SK-N-SH treated with all-trans-retinoic acid at 6 μM for 48 hours (cell line): Measurements from ENCODE around the gene CDKN2B-AS1.
"Not testable (repeated sequence)": the region's sequence is repeated elsewhere in the genome, so short reads cannot be mapped to it uniquely, and the experiment has no call there.

Experiments
- ARNTL ChIP-seq: fragments of 450-650 bp; formaldehyde crosslinking; IDR thresholded peaks from 2 replicates; pipeline ENCODE4 v1.5.0; 2020; ENCODE audit warnings: low read depth, mild to moderate bottlenecking, moderate library complexity, borderline replicate concordance
- BACH2 ChIP-seq: fragments of 250-450 bp; sonication (Bioruptor Pico); IDR thresholded peaks from 2 replicates; pipeline ENCODE4 v1.9.0; 2021; ENCODE audit warnings: mild to moderate bottlenecking, borderline replicate concordance
- CSRNP3 ChIP-seq: fragments of 250-450 bp; sonication (Bioruptor Pico); IDR thresholded peaks from 2 replicates; pipeline ENCODE4 v1.5.1; 2021; ENCODE audit warnings: mild to moderate bottlenecking, moderate library complexity
- GLIS3 ChIP-seq: fragments of 250-450 bp; sonication (Bioruptor Pico); IDR thresholded peaks from 2 replicates; pipeline ENCODE4 v1.5.0; 2020; ENCODE audit warnings: mild to moderate bottlenecking, moderate library complexity
- ISL1 ChIP-seq: fragments of 250-450 bp; sonication (Bioruptor Pico); IDR thresholded peaks from 2 replicates; pipeline ENCODE4 v2.1.2; 2022; ENCODE audit warnings: mild to moderate bottlenecking, moderate library complexity
- OSR1 ChIP-seq: fragments of 250-450 bp; sonication (Bioruptor Pico); IDR thresholded peaks from 2 replicates; pipeline ENCODE4 v1.8.0; 2022; ENCODE audit warnings: moderate library complexity, mild to moderate bottlenecking, inconsistent platforms
- PPARA ChIP-seq: fragments of 250-450 bp; sonication (Bioruptor Pico); IDR thresholded peaks from 2 replicates; pipeline ENCODE4 v1.5.0; 2020; ENCODE audit warnings: mild to moderate bottlenecking, borderline replicate concordance
- RARB ChIP-seq: fragments of 250-450 bp; sonication (Bioruptor Pico); IDR thresholded peaks from 2 replicates; pipeline ENCODE4 v1.8.0; 2021; ENCODE audit warnings: mild to moderate bottlenecking, moderate library complexity
- TCF4 ChIP-seq: fragments of 250-450 bp; sonication (Bioruptor Pico); IDR thresholded peaks from 2 replicates; pipeline ENCODE4 v1.8.0; 2021; ENCODE audit warnings: mild to moderate bottlenecking, moderate library complexity, borderline replicate concordance
- TOX ChIP-seq: fragments of 250-450 bp; sonication (Bioruptor Pico); IDR thresholded peaks from 2 replicates; pipeline ENCODE4 v1.8.0; 2021; ENCODE audit warnings: mild to moderate bottlenecking, moderate library complexity, borderline replicate concordance
- ZFP3 ChIP-seq: fragments of 250-450 bp; sonication (Bioruptor Pico); IDR thresholded peaks from 2 replicates; pipeline ENCODE4 v1.5.0; 2020; ENCODE audit warnings: mild to moderate bottlenecking, moderate library complexity
- ZFP30 ChIP-seq: fragments of 450-650 bp; formaldehyde crosslinking; IDR thresholded peaks from 2 replicates; pipeline ENCODE4 v1.5.0; 2022; ENCODE audit warnings: mild to moderate bottlenecking, moderate library complexity
- TF ChIP-seq, protein P1 (sequence below): fragments of 250-450 bp; sonication (Bioruptor Pico); IDR thresholded peaks from 2 replicates; pipeline ENCODE4 v1.5.1; 2020; ENCODE audit warnings: low read depth, mild to moderate bottlenecking, moderate library complexity
- TF ChIP-seq, protein P2 (sequence below): fragments of 250-450 bp; sonication (Bioruptor Pico); IDR thresholded peaks from 2 replicates; pipeline ENCODE4 v1.8.0; 2020; ENCODE audit warnings: mild to moderate bottlenecking, moderate library complexity, borderline replicate concordance

GRCh38 chr9:21959268-21959667, 35.3 kb upstream of the CDKN2B-AS1 start:
- TF ChIP-seq, protein P1, sequence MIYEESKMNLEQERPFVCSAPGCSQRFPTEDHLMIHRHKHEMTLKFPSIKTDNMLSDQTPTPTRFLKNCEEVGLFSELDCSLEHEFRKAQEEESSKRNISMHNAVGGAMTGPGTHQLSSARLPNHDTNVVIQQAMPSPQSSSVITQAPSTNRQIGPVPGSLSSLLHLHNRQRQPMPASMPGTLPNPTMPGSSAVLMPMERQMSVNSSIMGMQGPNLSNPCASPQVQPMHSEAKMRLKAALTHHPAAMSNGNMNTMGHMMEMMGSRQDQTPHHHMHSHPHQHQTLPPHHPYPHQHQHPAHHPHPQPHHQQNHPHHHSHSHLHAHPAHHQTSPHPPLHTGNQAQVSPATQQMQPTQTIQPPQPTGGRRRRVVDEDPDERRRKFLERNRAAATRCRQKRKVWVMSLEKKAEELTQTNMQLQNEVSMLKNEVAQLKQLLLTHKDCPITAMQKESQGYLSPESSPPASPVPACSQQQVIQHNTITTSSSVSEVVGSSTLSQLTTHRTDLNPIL (CRISPR knock-in tag): not testable (repeated sequence)
- not testable (repeated sequence) for TF ChIP-seq ZFP3 (CRISPR knock-in tag); RARB (CRISPR knock-in tag); BACH2 (CRISPR knock-in tag); CSRNP3 (CRISPR knock-in tag); PPARA; GLIS3; ZFP30 (CRISPR knock-in tag); ARNTL (CRISPR knock-in tag); TOX (CRISPR knock-in tag); TCF4 (CRISPR knock-in tag); ISL1 (CRISPR knock-in tag); OSR1
- TF ChIP-seq, protein P2, sequence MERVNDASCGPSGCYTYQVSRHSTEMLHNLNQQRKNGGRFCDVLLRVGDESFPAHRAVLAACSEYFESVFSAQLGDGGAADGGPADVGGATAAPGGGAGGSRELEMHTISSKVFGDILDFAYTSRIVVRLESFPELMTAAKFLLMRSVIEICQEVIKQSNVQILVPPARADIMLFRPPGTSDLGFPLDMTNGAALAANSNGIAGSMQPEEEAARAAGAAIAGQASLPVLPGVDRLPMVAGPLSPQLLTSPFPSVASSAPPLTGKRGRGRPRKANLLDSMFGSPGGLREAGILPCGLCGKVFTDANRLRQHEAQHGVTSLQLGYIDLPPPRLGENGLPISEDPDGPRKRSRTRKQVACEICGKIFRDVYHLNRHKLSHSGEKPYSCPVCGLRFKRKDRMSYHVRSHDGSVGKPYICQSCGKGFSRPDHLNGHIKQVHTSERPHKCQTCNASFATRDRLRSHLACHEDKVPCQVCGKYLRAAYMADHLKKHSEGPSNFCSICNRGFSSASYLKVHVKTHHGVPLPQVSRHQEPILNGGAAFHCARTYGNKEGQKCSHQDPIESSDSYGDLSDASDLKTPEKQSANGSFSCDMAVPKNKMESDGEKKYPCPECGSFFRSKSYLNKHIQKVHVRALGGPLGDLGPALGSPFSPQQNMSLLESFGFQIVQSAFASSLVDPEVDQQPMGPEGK (CRISPR knock-in tag): not testable (repeated sequence)
